C4-2B (cell line): ENCODE results near the gene DUSP11.

Experiments
- H3K27ac ChIP-seq: fragments of 450-650 bp; 2 replicates; pipeline ENCODE4 v1.5.1; 2017
- ZFX ChIP-seq: fragments of 450-650 bp; IDR thresholded peaks from 2 replicates; pipeline ENCODE4 v1.6.1; 2017
- TF ChIP-seq, protein P1 (sequence below): fragments of 450-650 bp; conservative IDR thresholded peaks from 2 replicates; pipeline ENCODE4 v1.5.1; 2017; ENCODE audit warnings: mild to moderate bottlenecking

Gene DUSP11

GRCh38 chr2:73717251-73717606, 62.7 kb downstream of the DUSP11 start:
- H3K27ac ChIP-seq = no peak overlapping the region
- TF ChIP-seq, protein P1, sequence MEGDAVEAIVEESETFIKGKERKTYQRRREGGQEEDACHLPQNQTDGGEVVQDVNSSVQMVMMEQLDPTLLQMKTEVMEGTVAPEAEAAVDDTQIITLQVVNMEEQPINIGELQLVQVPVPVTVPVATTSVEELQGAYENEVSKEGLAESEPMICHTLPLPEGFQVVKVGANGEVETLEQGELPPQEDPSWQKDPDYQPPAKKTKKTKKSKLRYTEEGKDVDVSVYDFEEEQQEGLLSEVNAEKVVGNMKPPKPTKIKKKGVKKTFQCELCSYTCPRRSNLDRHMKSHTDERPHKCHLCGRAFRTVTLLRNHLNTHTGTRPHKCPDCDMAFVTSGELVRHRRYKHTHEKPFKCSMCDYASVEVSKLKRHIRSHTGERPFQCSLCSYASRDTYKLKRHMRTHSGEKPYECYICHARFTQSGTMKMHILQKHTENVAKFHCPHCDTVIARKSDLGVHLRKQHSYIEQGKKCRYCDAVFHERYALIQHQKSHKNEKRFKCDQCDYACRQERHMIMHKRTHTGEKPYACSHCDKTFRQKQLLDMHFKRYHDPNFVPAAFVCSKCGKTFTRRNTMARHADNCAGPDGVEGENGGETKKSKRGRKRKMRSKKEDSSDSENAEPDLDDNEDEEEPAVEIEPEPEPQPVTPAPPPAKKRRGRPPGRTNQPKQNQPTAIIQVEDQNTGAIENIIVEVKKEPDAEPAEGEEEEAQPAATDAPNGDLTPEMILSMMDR = no peak
- TF ChIP-seq ZFX = no peak

GRCh38 chr2:73716543-73717250, 63.2 kb downstream of the DUSP11 start:
- no peak overlapping the region for H3K27ac ChIP-seq
- no peak for TF ChIP-seq ZFX
- TF ChIP-seq, protein P1 = no peak

DNA sequence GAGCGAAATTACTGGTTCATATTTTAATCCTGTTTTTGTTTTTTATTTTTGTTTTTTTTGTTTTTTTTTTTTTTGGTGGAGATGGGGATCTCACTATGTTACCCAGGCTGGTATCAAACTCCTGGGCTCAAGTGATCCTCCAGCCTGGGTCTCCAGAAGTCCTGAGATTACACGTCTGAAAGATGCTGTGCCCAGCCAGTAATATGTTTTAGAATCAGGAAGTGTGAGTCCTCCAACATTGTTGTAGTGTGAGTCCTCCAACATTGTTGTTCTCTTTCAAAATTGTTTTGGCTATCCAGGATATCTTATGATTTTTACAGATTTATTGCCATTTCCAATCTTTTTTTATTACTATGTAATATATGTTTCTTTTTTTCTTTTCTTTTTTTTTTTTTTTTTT, 65.8 kb downstream of the DUSP11 start:
- no peak for TF ChIP-seq ZFX
- TF ChIP-seq, protein P1 = no peak
- no peak overlapping the region for H3K27ac ChIP-seq
